Embryonic facial prominence (tissue), 1 donor: Measurements from ENCODE around the gene PHF20.
"Not testable (repeated sequence)": the region's sequence is repeated elsewhere in the genome, so short reads cannot be mapped to it uniquely, and the experiment has no call there.

ENCODE experiments used
- DNase-seq: peaks from one replicate; pipeline ENCODE4 v3.0.0-alpha.2; 2016; ENCODE audit errors: extremely low spot score

Gene PHF20

DNA sequence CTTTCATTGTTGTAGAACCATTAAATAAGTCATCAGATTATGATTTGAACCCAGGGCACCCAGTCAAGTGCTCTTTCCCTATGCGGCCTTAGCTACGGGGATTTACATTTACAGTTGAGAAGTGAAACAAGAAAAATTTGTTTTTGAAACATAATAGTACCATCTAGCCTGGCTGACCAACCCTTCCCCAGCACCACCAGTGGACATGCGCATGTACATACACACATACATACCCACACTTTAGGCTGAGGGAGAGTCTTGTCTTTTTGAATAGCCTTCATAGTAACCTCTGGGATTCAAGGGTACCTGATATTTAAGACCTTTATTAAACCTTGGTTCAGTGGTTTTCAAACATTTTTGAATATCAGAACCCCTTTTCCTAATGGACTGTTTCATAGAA, 148.7 kb downstream of the PHF20 start:
- DNase-seq, result no peak

- DNase-seq, result no peak
These were observed 157.5 kb downstream of the PHF20 start for GRCh38 chr20:35929301-35929700.

- DNase-seq, result no peak
These were observed 162.2 kb downstream of the PHF20 start for GRCh38 chr20:35934050-35934449.

GRCh38 chr20:35939264-35939663, 167.4 kb downstream of the PHF20 start:
- DNase-seq, result no peak

GRCh38 chr20:35941620-35942019, 169.8 kb downstream of the PHF20 start:
- DNase-seq, result no peak

DNA sequence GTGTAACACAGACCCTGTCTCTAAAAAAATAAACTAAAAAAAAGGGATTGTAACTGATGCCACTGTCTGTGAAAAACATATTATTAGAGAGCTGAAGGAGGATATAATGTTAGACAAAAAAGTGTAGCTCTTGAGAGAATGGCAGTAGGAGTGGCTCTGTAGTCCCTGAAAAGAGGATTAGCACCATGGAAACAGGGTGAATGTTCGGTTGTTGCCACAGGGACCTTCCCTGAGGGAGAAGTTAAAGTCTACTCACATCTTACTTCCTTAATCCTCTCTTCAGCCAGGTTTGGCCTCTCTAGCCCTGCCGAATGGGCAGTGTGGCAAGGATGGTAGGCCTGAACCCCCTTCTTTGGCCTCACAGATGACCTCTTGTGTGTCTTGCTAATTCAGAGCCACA, 170.4 kb downstream of the PHF20 start:
- no peak for DNase-seq

GRCh38 chr20:35947489-35947888, 175.7 kb downstream of the PHF20 start:
- no peak for DNase-seq

DNA sequence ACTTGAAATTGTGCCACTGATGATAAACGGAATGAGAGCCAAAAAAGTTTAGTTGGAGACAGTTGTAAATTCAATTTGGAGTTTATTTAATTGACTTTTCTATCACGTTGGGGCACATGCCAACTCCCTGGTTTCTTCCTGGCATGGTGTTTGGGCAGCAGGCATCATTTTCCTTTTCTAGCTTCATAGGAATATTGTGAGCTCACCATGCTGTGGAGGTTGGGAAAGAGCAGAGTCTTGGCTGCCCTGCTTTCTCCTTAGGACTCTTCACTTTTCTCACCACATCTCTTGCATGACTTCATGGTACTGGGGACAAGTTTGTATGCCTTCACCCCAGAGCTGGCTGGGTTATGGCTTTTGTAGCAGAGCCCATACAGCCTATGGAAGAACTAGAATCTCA, 176.1 kb downstream of the PHF20 start:
- DNase-seq, result no peak

DNA sequence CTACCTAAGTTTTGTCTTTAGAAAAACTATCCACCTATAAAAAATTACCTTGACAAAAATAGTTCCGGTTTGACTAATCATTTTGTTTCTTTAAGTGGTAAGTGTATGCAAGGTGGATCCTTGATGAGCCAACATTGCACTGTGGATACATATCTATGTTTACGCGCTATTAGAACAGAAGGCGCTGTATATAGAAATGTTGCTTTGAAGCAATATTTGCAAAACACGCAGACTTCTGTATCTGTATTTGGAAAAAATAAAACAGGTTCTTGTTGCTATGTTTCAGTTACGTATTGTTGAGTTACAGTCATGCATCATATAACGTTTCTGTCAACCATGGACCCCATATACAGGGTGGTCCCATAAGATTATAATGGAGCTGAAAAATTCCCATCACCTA, 178.3 kb downstream of the PHF20 start:
- DNase-seq, result no peak

DNA sequence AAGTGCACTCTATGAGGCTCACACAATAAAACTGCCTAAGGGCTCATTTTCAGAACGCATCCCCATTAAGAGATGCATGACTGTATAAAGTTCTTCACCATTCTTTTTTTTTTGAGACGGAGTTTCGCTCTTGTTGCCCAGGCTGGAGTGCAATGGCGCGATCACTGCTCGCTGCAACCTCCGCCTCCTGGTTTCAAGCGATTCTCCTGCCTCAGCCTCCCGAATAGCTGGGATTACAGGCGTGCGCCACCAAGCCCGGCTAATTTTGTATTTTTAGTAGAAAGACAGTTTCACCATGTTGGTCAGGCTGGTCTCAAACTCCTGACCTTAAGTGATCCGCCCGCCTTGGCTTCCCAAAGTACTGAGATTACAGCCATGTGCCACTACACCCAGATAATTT, 180.3 kb downstream of the PHF20 start:
- DNase-seq, result not testable (repeated sequence)

DNA sequence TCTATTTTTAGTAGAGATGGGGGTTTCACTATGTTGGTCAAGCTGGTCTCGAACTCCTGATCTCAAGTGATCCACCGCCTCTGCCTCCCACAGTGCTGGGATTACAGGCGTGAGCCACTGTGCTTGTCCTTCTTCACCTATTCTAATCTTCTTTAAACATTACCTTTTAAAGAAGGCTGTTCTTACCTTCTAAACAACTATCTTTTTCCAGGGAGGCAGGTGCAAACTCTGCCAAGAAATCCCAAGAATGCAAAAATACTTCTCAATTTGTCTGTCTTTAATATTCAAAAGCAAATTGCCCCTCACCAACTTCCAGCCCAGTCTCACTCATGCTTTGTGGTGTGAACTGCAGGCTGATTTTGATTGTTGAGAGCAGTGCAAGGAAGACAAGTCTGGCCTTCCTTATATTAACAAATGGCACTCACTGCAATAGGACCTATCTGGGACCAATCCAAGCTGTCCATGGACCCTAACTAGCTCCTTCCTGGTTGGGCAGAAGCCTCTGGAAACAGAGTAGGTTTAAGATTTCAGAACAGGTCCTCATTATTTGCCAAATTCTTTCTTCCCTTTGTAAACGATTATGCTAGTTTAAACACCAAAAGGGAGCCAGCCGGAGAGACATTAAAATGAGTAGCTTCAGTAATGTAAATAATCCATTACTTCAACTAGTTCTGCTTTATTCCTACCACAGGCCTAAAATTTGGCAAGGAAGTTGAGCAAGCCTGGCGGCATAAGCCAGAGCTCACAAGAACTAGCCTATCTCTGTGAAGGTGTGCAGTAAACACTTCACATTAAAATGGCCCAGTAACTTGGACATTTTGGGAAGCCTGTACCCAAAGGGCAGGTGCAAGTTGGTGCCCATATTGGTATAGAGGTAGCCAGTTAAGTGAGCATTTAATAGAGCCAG, 180.9 kb downstream of the PHF20 start:
- DNase-seq, result no peak

DNA sequence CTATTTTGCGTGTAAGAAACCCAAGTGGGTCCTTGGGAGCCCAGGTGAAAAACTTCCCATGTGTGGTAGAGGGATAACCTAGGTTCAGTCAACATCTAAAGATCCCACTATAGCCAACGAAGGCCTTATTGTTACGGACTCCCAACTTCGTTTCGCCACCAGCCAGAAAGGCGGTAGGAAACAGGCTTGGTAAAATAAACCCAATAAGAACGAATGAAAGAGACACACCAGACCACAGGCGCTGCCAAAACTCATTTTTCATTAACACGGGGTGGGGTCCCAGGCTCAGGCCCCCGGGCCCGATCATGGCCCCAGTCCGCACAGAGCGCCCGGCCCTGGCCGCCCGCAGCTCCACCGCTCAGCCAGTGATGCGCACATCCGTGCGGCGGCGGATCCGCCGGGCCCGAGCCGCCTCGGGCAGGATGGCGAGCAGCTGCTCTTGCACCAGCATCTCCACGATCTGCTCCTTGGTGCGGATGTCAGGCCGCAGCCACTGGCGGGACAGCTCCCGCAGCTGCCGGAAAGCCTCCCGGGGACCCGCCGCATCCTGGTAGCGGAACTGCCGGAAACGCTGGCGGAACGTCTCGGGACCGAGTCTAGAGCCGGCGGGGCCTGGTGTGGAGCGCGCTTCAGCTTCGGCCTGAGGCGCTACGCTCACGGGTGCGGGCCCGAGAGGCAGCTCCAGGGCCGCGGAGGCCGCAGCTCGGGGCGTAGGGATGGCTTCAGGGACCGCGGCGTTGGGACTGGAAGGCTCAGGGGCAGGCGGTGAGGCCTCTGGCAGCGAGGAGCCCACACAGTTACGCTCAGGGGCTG, 181.8 kb downstream of the PHF20 start:
- DNase-seq, result no peak

DNA sequence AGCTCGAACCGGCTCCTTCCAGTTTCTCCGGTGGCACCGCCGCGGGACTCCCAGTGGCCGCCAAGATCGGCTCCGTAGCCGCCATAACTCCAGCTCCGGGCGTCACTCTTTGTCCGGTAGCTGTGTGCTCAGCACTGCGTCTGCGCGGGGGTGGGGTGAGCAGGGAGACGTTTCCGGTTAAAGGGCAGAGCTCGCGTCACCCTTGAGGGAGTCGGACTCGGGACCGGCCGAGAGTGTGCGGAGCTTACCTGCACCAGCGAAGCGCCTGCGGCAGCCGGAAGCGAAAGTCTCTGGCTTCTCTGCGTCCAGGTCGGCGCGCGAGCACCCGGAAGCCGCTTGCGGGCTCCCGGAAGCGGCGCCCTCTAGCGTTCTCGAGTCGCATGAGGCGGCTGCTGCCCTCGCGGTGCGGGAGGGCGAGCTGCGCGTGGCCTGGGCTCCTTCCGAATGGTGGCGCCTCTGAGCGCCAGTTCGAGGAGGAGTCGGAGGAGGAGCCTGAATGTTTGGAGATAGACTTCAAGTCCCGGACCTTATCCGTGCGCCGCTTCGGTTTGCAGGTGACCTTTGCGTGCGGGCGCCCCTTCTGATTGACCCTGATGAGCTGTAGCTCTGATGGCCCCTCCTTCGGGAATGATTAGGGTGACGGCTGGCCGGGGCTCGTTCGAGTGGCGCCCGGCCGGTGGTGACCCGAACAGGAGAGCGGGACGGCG, 182.5 kb downstream of the PHF20 start, which contains the start of gene SCAND1:
Gene SCAND1 (minus strand): TSS at position 303 of the 707 bp plus-strand sequence. CDS start 218 bp downstream, at position 85.
- peak; percentile 94 for DNase-seq

DNA sequence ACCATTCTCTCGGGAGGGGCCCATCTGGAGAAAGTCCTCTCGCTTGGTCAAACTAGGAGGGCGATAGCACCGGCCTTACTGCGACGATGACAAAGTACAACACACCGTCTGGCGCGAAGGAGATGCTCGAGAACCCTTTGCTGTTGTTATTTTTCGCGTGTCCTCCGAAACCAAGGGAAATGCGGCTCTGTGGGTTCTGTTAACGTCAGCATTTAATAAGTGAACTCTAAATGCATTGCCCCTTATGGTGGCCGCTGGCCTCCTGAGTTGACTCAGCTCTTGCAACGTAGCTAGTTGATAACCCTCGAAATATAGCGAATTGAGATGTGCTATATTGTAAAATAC, 183.1 kb downstream of the PHF20 start:
- DNase-seq, result no peak

DNA sequence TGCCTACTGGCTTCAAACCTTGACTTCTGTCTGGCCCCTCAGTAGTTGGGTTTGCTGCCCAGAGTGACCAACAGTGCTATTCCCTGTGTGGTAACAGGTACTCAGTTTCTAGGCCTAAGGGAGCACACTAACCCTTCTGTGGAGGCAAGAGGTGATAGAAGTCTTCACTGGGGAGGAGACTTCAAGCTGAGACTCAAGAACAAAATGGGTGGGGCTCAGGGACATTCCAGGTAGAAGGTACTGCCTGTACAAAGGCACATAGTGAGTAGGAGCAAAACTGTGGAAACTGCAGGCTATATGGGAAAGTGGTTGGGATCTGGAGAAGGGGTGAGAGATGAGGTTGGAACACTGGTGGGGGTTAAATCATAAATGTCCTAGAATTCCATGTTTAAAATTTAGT, 184.8 kb downstream of the PHF20 start:
- DNase-seq, result no peak

GRCh38 chr20:35959291-35959690, 187.5 kb downstream of the PHF20 start:
- not testable (repeated sequence) for DNase-seq

DNA sequence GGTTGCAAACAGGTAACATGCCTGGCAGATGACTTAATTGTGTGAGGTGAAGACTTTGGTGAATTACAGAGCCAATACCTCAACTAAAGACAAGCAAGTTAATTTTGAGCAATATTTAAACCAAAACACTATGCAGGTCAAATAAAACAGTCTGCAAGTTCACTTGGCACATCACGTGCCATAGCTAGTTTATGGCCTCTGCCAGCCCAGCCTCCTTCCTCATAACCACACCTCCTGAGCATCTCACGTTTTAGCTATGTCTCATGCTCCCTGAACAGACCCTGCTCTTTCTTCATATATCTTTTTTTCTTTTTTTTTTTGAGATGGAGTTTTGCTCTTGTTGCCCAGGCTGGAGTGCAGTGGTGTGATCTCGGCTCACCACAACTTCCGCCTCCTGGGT, 192.1 kb downstream of the PHF20 start:
- DNase-seq, result no peak

GRCh38 chr20:35967979-35968640, 196.3 kb downstream of the PHF20 start, which contains the start of gene CNBD2:
TSS of gene CNBD2 (plus strand) at chr20:35968590. CDS start at chr20:35968763, 173 bp downstream.
- no peak for DNase-seq

GRCh38 chr20:35968930-35969329, 197.1 kb downstream of the PHF20 start:
- no peak for DNase-seq

DNA sequence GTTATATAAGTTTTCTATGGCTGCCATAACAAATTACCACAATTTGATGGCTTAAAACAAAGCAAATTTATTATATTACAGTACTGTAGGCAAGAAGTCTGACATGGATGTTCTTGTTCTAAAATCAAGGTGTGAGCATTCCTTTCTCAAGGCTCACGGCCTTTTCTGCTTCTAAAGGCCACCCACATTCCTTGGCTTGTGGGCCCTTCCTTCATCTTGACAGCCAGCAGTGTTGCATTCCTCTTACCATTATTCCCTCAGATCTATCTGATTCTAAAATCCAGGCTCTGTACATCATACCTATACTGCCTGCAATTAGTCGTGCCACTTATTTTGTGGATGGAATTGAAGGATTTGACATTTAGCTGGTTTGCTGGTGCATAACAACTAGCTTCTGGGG, 200.2 kb downstream of the PHF20 start:
- no peak for DNase-seq

DNA sequence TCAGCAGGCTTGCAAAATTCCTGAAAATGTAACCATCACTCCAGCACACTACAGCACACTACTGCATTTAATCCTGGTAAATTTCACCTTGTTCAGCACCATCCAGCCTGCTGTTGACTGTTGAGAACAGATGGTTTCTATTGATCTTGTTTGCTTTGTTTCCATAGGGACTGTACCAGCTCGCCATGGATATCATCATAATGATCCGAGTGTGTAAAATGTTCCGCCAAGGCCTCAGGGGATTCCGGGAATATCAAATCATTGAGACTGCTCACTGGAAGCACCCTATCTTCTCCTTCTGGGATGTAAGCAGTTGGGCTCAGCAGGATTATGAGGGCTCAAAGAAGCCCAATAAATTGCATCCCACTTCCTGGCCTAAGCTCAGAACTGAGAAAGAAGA, 200.6 kb downstream of the PHF20 start:
- DNase-seq, result no peak

GRCh38 chr20:35974256-35974655, 202.4 kb downstream of the PHF20 start:
- no peak for DNase-seq
